ENCODE measurements around the gene RNH1.

Gene RNH1

DNA sequence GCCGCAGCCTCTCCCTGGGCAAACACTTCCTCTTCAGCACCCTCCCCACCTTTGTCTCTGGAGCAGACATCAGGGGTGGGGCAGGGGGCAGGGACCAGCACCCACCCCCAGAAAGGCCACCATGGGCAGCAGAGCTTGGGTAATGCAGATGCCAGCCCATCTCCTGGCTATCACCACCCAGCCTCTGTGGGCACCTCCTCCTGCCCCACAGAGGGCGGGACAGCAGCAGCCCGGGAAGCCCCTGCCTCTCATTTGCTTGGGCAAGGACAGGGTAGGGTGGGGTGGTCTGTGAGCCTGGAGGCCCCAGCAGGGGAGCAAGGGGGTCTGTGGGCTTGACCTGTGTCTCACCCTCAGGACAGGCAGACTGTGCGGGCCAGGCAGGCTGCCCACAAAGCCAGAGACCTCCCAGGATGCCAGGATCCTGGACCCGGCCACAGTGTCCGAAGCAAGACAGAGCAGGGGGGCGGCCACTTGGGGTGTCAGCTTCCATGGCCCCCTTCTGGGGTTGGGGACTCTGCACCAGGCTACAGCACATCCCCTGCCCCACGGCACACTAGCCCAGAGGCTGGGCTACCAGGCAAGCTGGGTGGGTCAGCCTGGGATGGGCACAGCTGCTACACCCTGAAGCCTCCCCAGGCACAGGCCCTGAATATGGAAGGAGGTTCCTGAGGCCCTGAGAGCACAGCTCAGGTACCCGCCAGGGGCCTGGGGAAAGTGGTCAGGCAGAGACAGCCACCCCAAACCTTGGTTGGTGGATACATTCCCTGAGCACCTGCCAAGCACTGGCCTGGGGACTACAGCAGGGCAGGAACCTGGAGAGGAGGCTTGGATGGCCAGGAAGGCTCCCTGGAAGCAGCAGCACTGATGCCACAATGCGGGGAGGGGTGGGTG, 4.5 kb downstream of the RNH1 start:
- Mint-ChIP-seq H3K27me3 (no peaks in the 10 kb centered on the region), H3K9me3 (no peaks in the 10 kb centered on the region), H3K36me3 (peaks cover 15% of the 10 kb centered on the region), H3K4me3 (peak overlapping the region; percentile 59), H3K27ac (peak overlapping the region; percentile 100), H3K4me1 (peaks cover 18% of the 10 kb centered on the region)
- ATAC-seq (ENCODE audit: low read depth) (no peak), DNase-seq (ENCODE audit: low spot score in 2 of 2) (no peak)

DNA sequence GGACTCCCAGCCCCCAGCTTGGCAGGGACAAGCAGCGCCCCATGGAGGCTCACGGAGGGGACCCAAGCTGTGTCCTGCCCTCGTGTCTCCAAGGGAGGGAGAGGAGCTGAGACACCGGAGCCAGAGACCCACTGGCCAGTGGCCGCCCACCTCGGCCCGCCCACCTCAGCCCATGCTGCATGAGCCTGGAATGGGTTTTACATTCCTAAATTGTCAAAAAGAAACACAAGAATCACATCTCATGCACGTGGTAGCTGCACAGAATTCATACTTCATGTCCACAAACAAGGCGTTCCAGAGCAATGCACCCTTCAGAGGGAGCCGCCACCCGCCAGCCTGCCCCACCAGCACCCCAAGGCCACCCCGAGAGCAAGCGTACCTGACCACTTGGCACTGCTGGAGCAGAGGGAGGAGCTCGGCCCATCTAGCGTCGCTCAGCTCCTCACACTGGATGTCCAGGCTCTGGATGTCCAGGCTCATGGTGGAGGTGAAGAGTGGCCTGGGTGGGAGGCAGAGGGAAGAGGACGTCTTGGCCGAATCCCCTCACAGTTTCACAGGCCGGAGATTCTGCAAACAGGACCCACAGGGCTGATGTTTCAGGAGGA, 5.3 kb downstream of the RNH1 start:
- no peak for DNase-seq (ENCODE audit: low spot score in 2 of 2)
- H3K36me3 Mint-ChIP-seq, result peaks cover 22% of the 10 kb centered on the region
- no peak overlapping the region for H3K4me3 Mint-ChIP-seq
- H3K9me3 Mint-ChIP-seq, result no peaks in the 10 kb centered on the region
- peak overlapping the region; percentile 100 for H3K27ac Mint-ChIP-seq
- no peaks in the 10 kb centered on the region for H3K27me3 Mint-ChIP-seq
- ATAC-seq (ENCODE audit: low read depth), result no peak
- peaks cover 24% of the 10 kb centered on the region for H3K4me1 Mint-ChIP-seq

- H3K27me3 Mint-ChIP-seq, result no peaks in the 10 kb centered on the region
- no peaks in the 10 kb centered on the region for H3K9me3 Mint-ChIP-seq
- peak overlapping the region; percentile 37 for H3K4me3 Mint-ChIP-seq
- peak overlapping the region; percentile 69 for H3K27ac Mint-ChIP-seq
- H3K36me3 Mint-ChIP-seq, result peaks cover 22% of the 10 kb centered on the region
- peaks cover 21% of the 10 kb centered on the region for H3K4me1 Mint-ChIP-seq
- no peak for DNase-seq (ENCODE audit: low spot score in 2 of 2)
- ATAC-seq (ENCODE audit: low read depth), result no peak
Observed at GRCh38 chr11:501001-501682, 5.9 kb downstream of the RNH1 start.

- H3K9me3 Mint-ChIP-seq, result no peaks in the 10 kb centered on the region
- no peak overlapping the region for H3K4me3 Mint-ChIP-seq
- ATAC-seq (ENCODE audit: low read depth), result no peak
- DNase-seq (ENCODE audit: low spot score in 2 of 2), result no peak
- H3K27ac Mint-ChIP-seq, result no peak overlapping the region
- peaks cover 31% of the 10 kb centered on the region for H3K36me3 Mint-ChIP-seq
- no peaks in the 10 kb centered on the region for H3K27me3 Mint-ChIP-seq
- H3K4me1 Mint-ChIP-seq, result peaks cover 19% of the 10 kb centered on the region
Observed at GRCh38 chr11:499201-500076, 7.6 kb downstream of the RNH1 start.

DNA sequence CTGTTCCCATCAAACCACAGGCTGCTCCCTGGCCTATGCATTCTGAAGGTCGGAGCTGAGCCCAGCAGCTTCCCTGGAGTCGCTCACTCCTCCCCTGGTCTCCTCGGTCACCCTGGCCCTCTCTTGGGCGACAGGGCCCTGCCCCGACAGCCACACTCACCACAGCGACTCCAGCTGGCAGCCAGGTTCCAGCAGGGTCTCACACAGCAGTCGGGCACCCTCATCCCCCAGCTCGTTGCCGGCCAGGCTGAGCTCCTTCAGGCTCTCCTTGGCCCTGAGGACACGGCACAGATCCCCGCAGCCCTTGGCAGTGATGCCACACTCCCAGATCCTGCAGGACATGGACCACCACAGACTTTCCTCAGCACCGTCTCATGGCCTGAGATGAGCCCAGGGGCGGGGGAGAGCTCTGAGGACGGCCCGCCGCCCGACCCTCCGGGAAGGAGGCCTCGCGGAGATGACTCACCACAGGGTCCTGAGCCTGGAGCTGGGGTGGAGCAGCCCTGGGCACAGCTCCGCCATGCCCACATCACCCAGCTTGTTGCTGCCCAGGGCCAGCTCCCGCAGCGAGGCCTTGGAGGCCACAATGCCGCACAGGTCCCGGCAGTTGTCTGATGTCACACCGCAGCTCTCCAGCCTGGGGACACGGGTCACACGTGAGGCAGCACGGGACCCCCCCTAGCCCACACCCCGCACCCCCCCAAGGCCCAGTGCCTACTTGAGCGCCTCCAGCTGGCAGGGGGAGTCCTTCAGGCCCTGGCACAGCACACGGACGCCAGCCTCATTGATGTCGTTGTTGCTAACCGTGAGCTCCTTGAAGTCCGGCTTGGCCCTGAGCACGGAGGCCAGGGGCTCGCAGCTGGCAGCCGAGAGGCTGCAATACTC, 8.5 kb downstream of the RNH1 start:
- Mint-ChIP-seq H3K27ac (no peak overlapping the region), H3K4me1 (peaks cover 17% of the 10 kb centered on the region), H3K4me3 (no peak overlapping the region), H3K9me3 (no peaks in the 10 kb centered on the region), H3K36me3 (peaks cover 32% of the 10 kb centered on the region), H3K27me3 (no peaks in the 10 kb centered on the region)
- no peak for DNase-seq (ENCODE audit: low spot score in 2 of 2)
- no peak for ATAC-seq (ENCODE audit: low read depth)

DNA sequence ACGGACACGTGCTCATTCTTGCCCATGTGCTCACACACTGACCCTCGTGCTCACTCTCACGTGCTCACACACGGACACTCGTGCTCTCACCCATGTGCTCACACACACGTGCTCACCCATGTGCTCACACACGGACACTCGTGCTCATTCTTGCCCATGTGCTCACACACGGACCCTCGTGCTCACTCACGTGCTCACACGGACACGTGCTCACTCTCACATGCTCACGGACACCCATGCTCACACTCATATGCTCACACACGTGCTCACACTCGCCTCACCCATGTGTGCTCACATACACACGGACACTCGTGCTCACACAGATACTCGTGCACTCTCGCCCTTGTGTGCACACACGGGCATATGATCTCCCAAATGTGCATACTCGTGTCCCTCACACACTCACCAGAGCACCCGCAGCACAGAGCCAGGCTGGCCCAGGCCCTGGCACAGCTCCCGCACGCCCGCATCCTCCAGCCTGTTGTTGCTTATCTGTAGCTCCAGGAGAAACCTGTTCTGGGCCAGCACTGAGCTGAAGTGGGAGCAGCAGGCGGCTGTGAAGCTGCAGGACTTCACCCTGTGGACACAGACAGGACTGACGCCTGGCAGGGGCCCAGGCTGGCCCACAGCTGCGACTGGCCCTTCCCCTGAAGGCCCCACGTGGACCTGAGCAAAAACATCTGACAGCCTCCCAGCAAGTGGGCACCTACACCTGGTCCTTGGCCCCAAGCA, 9.3 kb downstream of the RNH1 start:
- H3K36me3 Mint-ChIP-seq, result peaks cover 32% of the 10 kb centered on the region
- H3K4me3 Mint-ChIP-seq, result no peak overlapping the region
- H3K9me3 Mint-ChIP-seq, result no peaks in the 10 kb centered on the region
- no peak overlapping the region for H3K27ac Mint-ChIP-seq
- DNase-seq (ENCODE audit: low spot score in 2 of 2), result no peak
- no peaks in the 10 kb centered on the region for H3K27me3 Mint-ChIP-seq
- ATAC-seq (ENCODE audit: low read depth), result no peak
- H3K4me1 Mint-ChIP-seq, result peaks cover 18% of the 10 kb centered on the region

DNA sequence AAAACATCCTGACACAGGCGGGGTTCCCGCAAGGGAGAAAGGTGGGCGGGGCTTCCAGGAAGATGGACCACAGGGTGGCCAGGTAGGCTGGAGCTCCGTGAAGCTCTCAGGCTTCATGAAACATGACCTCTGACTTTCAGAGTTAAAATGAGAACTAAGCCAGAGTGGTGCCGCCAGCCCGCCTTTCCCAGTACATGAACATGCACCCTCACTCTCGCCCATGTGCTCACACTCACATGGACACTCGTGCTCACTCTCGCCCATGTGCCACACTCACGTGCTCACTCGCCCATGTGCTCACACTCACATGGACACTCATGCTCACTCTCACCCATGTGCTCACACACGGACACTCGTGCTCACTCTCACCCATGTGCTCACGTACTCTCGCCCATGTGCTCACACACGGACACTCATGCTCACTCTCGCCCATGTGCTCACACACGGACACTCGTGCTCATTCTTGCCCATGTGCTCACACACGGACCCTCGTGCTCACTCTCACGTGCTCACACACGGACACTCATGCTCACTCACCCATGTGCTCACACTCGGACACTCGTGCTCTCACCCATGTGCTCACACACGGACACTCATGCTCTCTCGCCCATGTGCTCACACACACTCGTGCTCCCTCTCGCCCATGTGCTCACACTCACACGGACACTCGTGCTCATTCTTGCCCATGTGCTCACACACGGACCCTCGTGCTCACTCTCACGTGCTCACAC, 10.0 kb downstream of the RNH1 start:
- no peak overlapping the region for H3K27ac Mint-ChIP-seq
- H3K27me3 Mint-ChIP-seq, result no peaks in the 10 kb centered on the region
- peaks cover 33% of the 10 kb centered on the region for H3K36me3 Mint-ChIP-seq
- H3K4me3 Mint-ChIP-seq, result no peak overlapping the region
- peaks cover 21% of the 10 kb centered on the region for H3K4me1 Mint-ChIP-seq
- no peaks in the 10 kb centered on the region for H3K9me3 Mint-ChIP-seq
- ATAC-seq (ENCODE audit: low read depth), result no peak
- no peak for DNase-seq (ENCODE audit: low spot score in 2 of 2)

DNA sequence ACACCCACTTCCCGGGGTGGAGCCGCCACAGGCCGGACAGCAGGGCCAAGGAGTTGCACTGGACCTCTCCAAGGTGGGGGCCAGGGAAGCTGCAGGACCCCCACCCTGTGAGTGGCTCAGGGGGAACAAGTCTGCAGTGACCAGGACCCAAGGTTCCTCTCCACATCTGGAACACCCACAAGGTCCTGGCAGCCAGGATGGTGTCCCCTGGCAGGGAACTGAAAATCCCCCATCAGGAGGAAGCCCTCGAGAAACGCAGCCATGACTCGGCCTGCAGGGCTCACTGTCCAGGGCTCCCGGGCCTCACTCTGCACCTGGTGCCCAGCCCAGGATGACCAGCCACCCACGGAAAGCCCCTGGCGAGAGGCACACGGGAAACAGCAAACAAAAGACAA, 11.5 kb downstream of the RNH1 start:
- Mint-ChIP-seq H3K27ac (no peak overlapping the region), H3K4me3 (no peak overlapping the region), H3K36me3 (peaks cover 29% of the 10 kb centered on the region), H3K4me1 (peaks cover 16% of the 10 kb centered on the region), H3K27me3 (no peaks in the 10 kb centered on the region), H3K9me3 (no peaks in the 10 kb centered on the region)
- ATAC-seq (ENCODE audit: low read depth) (no peak), DNase-seq (ENCODE audit: low spot score in 2 of 2) (no peak)

DNA sequence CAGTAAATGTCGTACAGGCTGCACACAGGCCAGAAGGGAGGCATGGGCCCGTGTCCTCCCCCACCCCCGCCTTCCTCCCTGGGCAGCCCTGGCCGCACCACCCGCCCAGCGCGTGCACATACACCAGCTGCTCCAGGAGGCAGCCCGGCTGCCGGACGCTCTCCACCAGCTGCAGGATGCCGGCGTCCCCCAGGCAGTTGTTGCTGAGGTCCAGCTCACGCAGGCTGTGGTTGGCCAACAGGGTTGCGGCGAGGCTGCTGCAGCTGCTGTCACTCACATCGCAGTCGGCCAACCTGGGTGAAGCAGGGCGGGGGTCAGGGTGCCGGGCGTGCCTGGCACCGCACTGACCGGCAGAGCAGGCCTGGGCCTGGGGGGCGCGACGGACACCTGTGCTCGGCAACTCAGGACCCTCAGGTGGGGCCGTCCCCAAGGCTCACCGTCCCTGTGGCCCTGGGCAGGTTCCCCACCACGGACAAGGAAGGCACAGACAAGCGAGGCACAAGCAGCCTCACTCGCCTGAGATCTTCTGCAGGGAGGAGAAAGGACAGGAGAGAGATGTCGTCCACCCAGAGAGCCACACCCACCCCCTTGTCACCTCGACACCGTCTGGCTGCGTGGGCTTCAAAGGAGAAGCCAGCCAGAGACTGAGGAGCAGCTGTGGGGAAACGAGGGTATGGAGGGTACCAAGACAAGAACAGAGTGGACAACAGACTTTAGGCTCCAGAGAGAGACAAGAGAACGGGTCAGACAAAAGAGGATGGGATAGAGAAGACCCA, 12.1 kb downstream of the RNH1 start:
- Mint-ChIP-seq H3K27ac (no peak overlapping the region), H3K36me3 (peaks cover 26% of the 10 kb centered on the region)

GRCh38 chr11:492427-493226, 14.4 kb downstream of the RNH1 start:
- Mint-ChIP-seq H3K27me3 (no peaks in the 10 kb centered on the region), H3K27ac (no peak overlapping the region), H3K9me3 (no peaks in the 10 kb centered on the region), H3K4me3 (no peak overlapping the region), H3K36me3 (peaks cover 22% of the 10 kb centered on the region), H3K4me1 (peaks cover 14% of the 10 kb centered on the region)
- DNase-seq (ENCODE audit: low spot score in 2 of 2) (no peak), ATAC-seq (ENCODE audit: low read depth) (peak; percentile 62)

More for the DNA sequence above, 12.1 kb downstream of the RNH1 start:
- DNase-seq (ENCODE audit: low spot score in 2 of 2), result no peak
- H3K4me1 Mint-ChIP-seq, result peaks cover 14% of the 10 kb centered on the region
- H3K27me3 Mint-ChIP-seq, result no peaks in the 10 kb centered on the region
- H3K9me3 Mint-ChIP-seq, result no peaks in the 10 kb centered on the region
- ATAC-seq (ENCODE audit: low read depth), result no peak
- H3K4me3 Mint-ChIP-seq, result no peak overlapping the region

DNA sequence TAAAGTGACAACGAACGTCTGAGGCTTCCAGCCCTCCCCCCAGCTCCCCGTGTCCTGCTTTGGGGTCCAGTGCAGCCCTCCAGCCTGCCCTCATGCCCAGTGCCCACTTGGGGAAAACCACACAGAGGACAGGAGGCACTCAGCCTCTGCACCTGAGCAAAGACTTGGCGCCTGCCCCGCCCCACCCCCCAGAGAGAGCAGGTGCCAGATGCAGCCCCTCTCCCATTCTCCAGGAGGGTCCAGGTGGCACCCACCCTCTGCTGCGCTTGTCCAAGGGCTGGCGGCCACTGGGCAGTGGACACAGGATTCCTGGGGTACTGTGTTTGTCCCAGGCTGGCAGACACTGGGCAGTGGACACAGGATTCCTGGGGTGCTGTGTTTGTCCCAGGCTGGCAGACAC, 15.7 kb downstream of the RNH1 start:
- peaks cover 14% of the 10 kb centered on the region for H3K36me3 Mint-ChIP-seq
- peaks cover 7% of the 10 kb centered on the region for H3K4me1 Mint-ChIP-seq
- no peaks in the 10 kb centered on the region for H3K9me3 Mint-ChIP-seq
- DNase-seq (ENCODE audit: low spot score in 2 of 2) (no peak), ATAC-seq (ENCODE audit: low read depth) (no peak)
- no peaks in the 10 kb centered on the region for H3K27me3 Mint-ChIP-seq
- no peak overlapping the region for H3K27ac Mint-ChIP-seq
- H3K4me3 Mint-ChIP-seq, result no peak overlapping the region
